ENCODE data around the gene NCR3LG1. TPM values are rescaled to one million over a fixed set of nuclear protein-coding genes. Genes with fewer than 3 reads are reported as not detected.

NCR3LG1 gene
- total RNA-seq, 4 donors from 2014 or later = 1.5 to 6.1 (median 2.9) TPM

DNA sequence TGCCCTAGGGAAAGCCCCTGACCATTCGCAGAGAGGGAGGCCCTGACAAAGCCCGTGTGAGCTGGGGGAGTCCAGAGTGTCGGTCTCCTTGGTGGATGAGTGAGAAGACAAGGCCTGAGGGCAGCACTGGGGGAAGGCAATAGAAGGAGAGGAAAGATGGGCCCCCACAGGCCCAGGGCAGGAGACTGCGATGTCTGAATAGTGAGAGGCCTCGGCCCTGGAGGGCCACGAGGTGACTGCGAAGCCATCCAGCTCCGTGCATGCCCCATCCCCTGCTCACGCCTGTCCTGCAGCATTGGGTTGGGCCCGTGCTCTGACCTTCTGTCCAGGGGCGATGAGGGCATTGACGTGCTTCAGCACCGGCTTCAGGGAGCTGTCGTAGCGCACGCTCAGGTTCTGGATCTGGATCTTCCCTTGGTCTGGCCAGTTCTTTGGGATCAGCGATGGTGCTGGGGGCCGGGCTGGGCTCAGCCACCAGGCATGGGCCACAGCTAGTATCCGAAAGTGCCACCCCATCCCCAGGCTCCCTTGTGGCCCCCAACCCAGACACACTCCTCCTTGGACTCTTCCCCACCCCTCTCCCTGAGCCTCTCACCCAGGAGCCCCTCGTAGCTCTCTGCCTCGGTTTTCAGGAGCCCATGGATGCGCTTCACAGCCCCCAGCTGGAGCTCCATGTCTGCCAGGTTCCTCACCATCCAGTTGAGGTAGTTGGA lies 45.2 kb downstream of the NCR3LG1 start:
- WGBS, 2 donors = 81 to 82% methylated on average over 3 to 12 of the region's 22 CpGs
- H3K9me3 ChIP-seq = no peaks in the 10 kb centered on the region
- no peaks in the 10 kb centered on the region for H3K27me3 ChIP-seq
- intact Hi-C loops (cut with DNase I) = no loop called here
- H3K27ac ChIP-seq = no peak overlapping the region
- no peak overlapping the region for H3K4me3 ChIP-seq
- H3K4me1 ChIP-seq = no peaks in the 10 kb centered on the region
- DNase-seq = no peak
- no peak for TF ChIP-seq POLR2A (IDR thresholded peaks at IDR 0.05)
- TF ChIP-seq, protein P1, sequence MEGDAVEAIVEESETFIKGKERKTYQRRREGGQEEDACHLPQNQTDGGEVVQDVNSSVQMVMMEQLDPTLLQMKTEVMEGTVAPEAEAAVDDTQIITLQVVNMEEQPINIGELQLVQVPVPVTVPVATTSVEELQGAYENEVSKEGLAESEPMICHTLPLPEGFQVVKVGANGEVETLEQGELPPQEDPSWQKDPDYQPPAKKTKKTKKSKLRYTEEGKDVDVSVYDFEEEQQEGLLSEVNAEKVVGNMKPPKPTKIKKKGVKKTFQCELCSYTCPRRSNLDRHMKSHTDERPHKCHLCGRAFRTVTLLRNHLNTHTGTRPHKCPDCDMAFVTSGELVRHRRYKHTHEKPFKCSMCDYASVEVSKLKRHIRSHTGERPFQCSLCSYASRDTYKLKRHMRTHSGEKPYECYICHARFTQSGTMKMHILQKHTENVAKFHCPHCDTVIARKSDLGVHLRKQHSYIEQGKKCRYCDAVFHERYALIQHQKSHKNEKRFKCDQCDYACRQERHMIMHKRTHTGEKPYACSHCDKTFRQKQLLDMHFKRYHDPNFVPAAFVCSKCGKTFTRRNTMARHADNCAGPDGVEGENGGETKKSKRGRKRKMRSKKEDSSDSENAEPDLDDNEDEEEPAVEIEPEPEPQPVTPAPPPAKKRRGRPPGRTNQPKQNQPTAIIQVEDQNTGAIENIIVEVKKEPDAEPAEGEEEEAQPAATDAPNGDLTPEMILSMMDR (IDR thresholded peaks at IDR 0.05) = no peak
- no peaks in the 10 kb centered on the region for H3K36me3 ChIP-seq

GRCh38 chr11:17397311-17398002 lies 45.9 kb downstream of the NCR3LG1 start:
- DNase-seq = no peak
- H3K9me3 ChIP-seq = no peaks in the 10 kb centered on the region
- no peak overlapping the region for H3K27ac ChIP-seq
- no peak overlapping the region for H3K4me3 ChIP-seq
- TF ChIP-seq, protein P1 (IDR thresholded peaks at IDR 0.05) = no peak
- TF ChIP-seq POLR2A (IDR thresholded peaks at IDR 0.05) = no peak
- H3K27me3 ChIP-seq = no peaks in the 10 kb centered on the region
- H3K36me3 ChIP-seq = no peaks in the 10 kb centered on the region
- WGBS, 2 donors = 86 to 100% methylated on average over 1 to 8 of the region's 14 CpGs
- no peaks in the 10 kb centered on the region for H3K4me1 ChIP-seq
- intact Hi-C loops (cut with DNase I) = no loop called here

- no peaks in the 10 kb centered on the region for H3K9me3 ChIP-seq
- TF ChIP-seq POLR2A (IDR thresholded peaks at IDR 0.05) = no peak
- TF ChIP-seq, protein P1 (IDR thresholded peaks at IDR 0.05) = no peak
- H3K27me3 ChIP-seq = no peaks in the 10 kb centered on the region
- H3K4me1 ChIP-seq = no peaks in the 10 kb centered on the region
- H3K36me3 ChIP-seq = no peaks in the 10 kb centered on the region
- no peak for DNase-seq
- intact Hi-C loops (cut with DNase I) = no loop called here
- H3K27ac ChIP-seq = no peak overlapping the region
- H3K4me3 ChIP-seq = no peak overlapping the region
Measured at GRCh38 chr11:17399236-17399635, 47.6 kb downstream of the NCR3LG1 start.

- no peaks in the 10 kb centered on the region for H3K27me3 ChIP-seq
- no peaks in the 10 kb centered on the region for H3K9me3 ChIP-seq
- 67 to 87% methylated on average over 18 to 19 of the region's 19 CpGs for whole genome bisulfite sequencing, 2 donors
- DNase-seq = no peak
- TF ChIP-seq, protein P1 (IDR thresholded peaks at IDR 0.05) = no peak
- no peak for TF ChIP-seq POLR2A (IDR thresholded peaks at IDR 0.05)
- no peak overlapping the region for H3K27ac ChIP-seq
- H3K36me3 ChIP-seq = no peaks in the 10 kb centered on the region
- intact Hi-C loops (cut with DNase I) = no loop called here
- peaks cover 0 to 1% (median 0%) of the 10 kb centered on the region in 3 donors for H3K4me1 ChIP-seq
- H3K4me3 ChIP-seq = no peak overlapping the region
Measured at GRCh38 chr11:17400048-17400775, 48.6 kb downstream of the NCR3LG1 start.

DNA sequence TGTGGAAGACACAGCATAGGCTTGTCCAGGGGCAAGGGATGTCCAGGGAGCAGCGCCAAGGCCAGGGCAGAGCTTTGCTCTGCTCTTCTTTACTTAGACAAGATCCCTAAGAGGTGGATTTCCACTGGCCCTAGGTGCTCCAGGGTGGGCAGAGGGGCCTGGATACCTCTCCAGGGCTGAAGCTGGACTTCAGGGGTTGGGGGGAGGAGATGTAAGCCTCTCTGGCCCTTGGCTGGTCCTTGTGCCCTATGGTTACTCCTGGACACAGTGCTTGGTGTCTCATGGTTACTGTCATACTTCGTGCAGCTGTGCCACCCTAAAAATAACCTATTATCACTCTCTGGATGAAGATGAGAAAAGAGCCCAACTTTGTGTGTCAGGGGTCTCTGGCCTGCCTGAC lies 49.7 kb downstream of the NCR3LG1 start:
- no peak for TF ChIP-seq POLR2A (IDR thresholded peaks at IDR 0.05)
- TF ChIP-seq, protein P1 (IDR thresholded peaks at IDR 0.05) = no peak
- 73% methylated on average over 2 of the region's 2 CpGs; no CpG with 5 or more reads in 1 of the 2 donors for WGBS, 2 donors
- Histone ChIP-seq H3K4me1 (peaks cover 0 to 12% (median 4%) of the 10 kb centered on the region in 3 donors), H3K27me3 (no peaks in the 10 kb centered on the region), H3K9me3 (no peaks in the 10 kb centered on the region), H3K36me3 (no peaks in the 10 kb centered on the region), H3K4me3 (no peak overlapping the region), H3K27ac (no peak overlapping the region)
- intact Hi-C loops (cut with DNase I) = no loop called here
- DNase-seq = no peak
